ENCODE data around the gene TSC22D2.

DNA sequence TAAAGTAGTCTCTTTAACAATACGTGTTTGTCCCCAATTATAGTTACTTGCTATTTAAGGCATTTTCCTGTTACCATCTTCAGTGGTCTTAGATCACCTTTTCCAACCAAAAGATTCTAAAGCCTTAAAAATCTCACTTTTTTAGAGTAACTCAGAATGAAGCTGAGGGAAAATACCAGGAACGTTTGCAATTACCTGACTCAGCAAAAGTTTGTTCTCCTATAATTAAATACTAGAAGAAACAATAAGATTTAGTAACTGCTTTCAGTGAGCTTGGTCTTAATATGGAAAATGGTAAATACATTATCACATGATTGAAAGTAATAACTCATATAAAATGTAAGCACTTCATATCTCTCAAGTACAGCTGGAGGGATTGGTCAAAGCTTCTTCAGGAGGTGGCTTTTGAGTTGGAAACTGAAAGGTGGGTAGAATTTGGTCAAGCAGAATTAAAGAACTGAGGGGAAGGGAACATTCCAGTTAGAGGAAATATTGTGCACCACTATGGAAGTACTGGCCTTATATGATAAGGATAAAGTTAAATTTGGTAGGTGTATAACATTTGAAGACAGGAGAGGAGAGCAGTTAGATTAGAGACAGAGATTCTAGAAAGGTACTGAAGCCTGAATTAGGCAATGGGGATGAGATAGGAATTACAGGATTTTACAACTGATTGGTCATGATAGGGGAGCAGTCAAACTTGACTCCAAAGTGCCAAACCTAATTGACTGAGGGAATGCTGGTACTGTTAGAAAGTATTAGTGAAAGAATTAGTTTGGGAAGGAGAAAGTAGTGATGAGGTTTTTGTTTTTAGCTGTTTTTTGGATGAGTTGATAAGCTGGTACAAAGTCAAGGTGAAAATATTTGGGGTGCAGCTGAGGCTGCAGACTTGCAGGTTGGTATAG lies 21.9 kb downstream of the TSC22D2 start:
- TF ChIP-seq, protein P1, sequence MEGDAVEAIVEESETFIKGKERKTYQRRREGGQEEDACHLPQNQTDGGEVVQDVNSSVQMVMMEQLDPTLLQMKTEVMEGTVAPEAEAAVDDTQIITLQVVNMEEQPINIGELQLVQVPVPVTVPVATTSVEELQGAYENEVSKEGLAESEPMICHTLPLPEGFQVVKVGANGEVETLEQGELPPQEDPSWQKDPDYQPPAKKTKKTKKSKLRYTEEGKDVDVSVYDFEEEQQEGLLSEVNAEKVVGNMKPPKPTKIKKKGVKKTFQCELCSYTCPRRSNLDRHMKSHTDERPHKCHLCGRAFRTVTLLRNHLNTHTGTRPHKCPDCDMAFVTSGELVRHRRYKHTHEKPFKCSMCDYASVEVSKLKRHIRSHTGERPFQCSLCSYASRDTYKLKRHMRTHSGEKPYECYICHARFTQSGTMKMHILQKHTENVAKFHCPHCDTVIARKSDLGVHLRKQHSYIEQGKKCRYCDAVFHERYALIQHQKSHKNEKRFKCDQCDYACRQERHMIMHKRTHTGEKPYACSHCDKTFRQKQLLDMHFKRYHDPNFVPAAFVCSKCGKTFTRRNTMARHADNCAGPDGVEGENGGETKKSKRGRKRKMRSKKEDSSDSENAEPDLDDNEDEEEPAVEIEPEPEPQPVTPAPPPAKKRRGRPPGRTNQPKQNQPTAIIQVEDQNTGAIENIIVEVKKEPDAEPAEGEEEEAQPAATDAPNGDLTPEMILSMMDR (IDR thresholded peaks at IDR 0.05) = no peak
- TF ChIP-seq POLR2A (IDR thresholded peaks at IDR 0.05) = no peak
